Measurements from ENCODE around the gene ECI2. TPM values are rescaled to one million over a fixed set of nuclear protein-coding genes. Genes with fewer than 3 reads are reported as not detected.

Gene ECI2
- polyA plus RNA-seq, 1 of the 3 experiments (the other 2 are of a cell fraction), result 45.1 TPM

GRCh38 chr6:4167123-4167522, 31.7 kb upstream of the ECI2 start:
- CTCF ChIA-PET, result interaction anchor here (0.8 to 1.5 kb wide), 2 partner anchors 11 to 43 kb away, joined by 4 to 5 read pairs; no protein-coding TSS in a partner anchor

More at GRCh38 chr6:4167123-4167522, 31.7 kb upstream of the ECI2 start:
- Histone ChIP-seq H3K4me2 (no peak overlapping the region), H3K79me2 (ENCODE audit: insufficient read depth) (no peaks in the 10 kb centered on the region), H4K20me1 (ENCODE audit: insufficient read depth) (no peaks in the 10 kb centered on the region), H3K9ac (no peak overlapping the region), H3K27ac (ENCODE audit: low read depth in 2 of 2, low read length in 1 of 2) (no peak overlapping the region), H3K27me3 (ENCODE audit: insufficient read depth) (no peaks in the 10 kb centered on the region), H2AFZ (ENCODE audit: low read depth) (no peak overlapping the region), H3K4me3 (ENCODE audit: low read depth in 2 of 2, low read length in 1 of 2) (no peak overlapping the region), H3F3A (replicated peaks; ENCODE audit: insufficient read depth) (no peaks in the 10 kb centered on the region), H3K9me2 (no peaks in the 10 kb centered on the region), H3K9me3 (no peaks in the 10 kb centered on the region), H3K36me3 (replicated peaks in 1 of 2; ENCODE audit: control insufficient read depth in 1 of 2, insufficient read depth in 2 of 2, low read length in 1 of 2) (no peaks in the 10 kb centered on the region), H3K4me1 (ENCODE audit: control insufficient read depth in 1 of 2, insufficient read depth in 2 of 2, low read depth in 1 of 2, low read length in 1 of 2) (no peaks in the 10 kb centered on the region; a peak in 1 of 4 replicates)
- TF ChIP-seq POLR2AphosphoS5 (IDR thresholded peaks at IDR 0.05; ENCODE audit: low read depth, low read length) (no peak), USF2 (IDR thresholded peaks at IDR 0.05; ENCODE audit: borderline replicate concordance, low read depth, low read length) (no peak), RFX5 (IDR thresholded peaks at IDR 0.05; ENCODE audit: low read length) (no peak), SMC3 (IDR thresholded peaks at IDR 0.05; ENCODE audit: low read depth, low read length) (no peak), FOXM1 (IDR thresholded peaks at IDR 0.05; ENCODE audit: low read depth) (no peak), TAF1 (IDR thresholded peaks at IDR 0.05; ENCODE audit: borderline replicate concordance, low read depth, low read length) (no peak), EP300 (IDR thresholded peaks at IDR 0.05; ENCODE audit: borderline replicate concordance in 1 of 2, low read depth in 1 of 2, low read length in 1 of 2) (no peak), NFIC (IDR thresholded peaks at IDR 0.05; ENCODE audit: borderline replicate concordance) (no peak), PBX3 (IDR thresholded peaks at IDR 0.05) (no peak), FOXJ3 (CRISPR knock-in tag; IDR thresholded peaks at IDR 0.05) (no peak), TEAD4 (IDR thresholded peaks at IDR 0.05; ENCODE audit: borderline replicate concordance, insufficient read depth) (no peak), MAX (IDR thresholded peaks at IDR 0.05; ENCODE audit: low read depth) (no peak), REST (IDR thresholded peaks at IDR 0.05; ENCODE audit: low read depth, low read length) (no peak), ELF1 (IDR thresholded peaks at IDR 0.05) (no peak), EZH2phosphoT487 (IDR thresholded peaks at IDR 0.05; ENCODE audit: borderline replicate concordance, low read depth) (no peak), MXI1 (IDR thresholded peaks at IDR 0.05; ENCODE audit: low read depth, low read length) (no peak), TCF12 (IDR thresholded peaks at IDR 0.05) (no peak), YY1 (IDR thresholded peaks at IDR 0.05; ENCODE audit: low read depth) (no peak), MEF2A (IDR thresholded peaks at IDR 0.05; ENCODE audit: borderline replicate concordance, low read depth) (no peak), CHD2 (IDR thresholded peaks at IDR 0.05; ENCODE audit: low read length, partially characterized antibody) (no peak)
- POLR2A ChIA-PET, result interaction anchor here (0.7 kb wide), 1 partner anchor 1179 kb away, joined by 3 read pairs; no protein-coding TSS in a partner anchor
- WGBS (ENCODE audit: low lambda C conversion rate), result 71% methylated on average over 6 of the region's 6 CpGs
- no peak for DNase-seq
